ENCODE measurements around the gene DOHH. TPM values are rescaled to one million over a fixed set of nuclear protein-coding genes. Genes with fewer than 3 reads are reported as not detected.

Gene DOHH
- total and polyA plus RNA-seq, 2 donors (not counting 3 experiments of a cell fraction or from before 2014, with no cell fraction given), result 8.7 to 15.2 TPM

GRCh38 chr19:3548606-3549005 lies 48.1 kb upstream of the DOHH start:
- FAIRE-seq, result no peak
- dilution Hi-C loops (cut with MboI; ENCODE audit: extremely low pct_ligation_motif_present, low sequenced_read_pairs), result no loop called here

More at GRCh38 chr19:3548606-3549005, 48.1 kb upstream of the DOHH start:
- no peak overlapping the region for H3K4me2 ChIP-seq (ENCODE audit: insufficient read depth, low read length)
- H3K4me1 ChIP-seq (ENCODE audit: control insufficient read depth, extremely low read depth, insufficient read depth, low read length), result peaks cover 7% of the 10 kb centered on the region
- no TSS peak for BruUV-seq (replicated peaks)
- no peak overlapping the region for H2AFZ ChIP-seq (ENCODE audit: low read depth, low read length)
- no peaks in the 10 kb centered on the region for H4K20me1 ChIP-seq (replicated peaks; ENCODE audit: control insufficient read depth, extremely low read depth, insufficient read depth, low read length)
- no peak overlapping the region for H3K27ac ChIP-seq (ENCODE audit: insufficient read depth, low read depth, low read length)
- no peak for DNase-seq (ENCODE audit: low read depth, low spot score)
- peaks cover 2 to 10% of the 10 kb centered on the region in 2 experiments for H3K36me3 ChIP-seq (ENCODE audit: control insufficient read depth in 2 of 2, extremely low read depth in 1 of 2, insufficient read depth in 2 of 2, low read length in 2 of 2)
- H3K9ac ChIP-seq (replicated peaks; ENCODE audit: extremely low read depth, insufficient read depth, low read length), result no peak overlapping the region
- TF ChIP-seq, protein P1, sequence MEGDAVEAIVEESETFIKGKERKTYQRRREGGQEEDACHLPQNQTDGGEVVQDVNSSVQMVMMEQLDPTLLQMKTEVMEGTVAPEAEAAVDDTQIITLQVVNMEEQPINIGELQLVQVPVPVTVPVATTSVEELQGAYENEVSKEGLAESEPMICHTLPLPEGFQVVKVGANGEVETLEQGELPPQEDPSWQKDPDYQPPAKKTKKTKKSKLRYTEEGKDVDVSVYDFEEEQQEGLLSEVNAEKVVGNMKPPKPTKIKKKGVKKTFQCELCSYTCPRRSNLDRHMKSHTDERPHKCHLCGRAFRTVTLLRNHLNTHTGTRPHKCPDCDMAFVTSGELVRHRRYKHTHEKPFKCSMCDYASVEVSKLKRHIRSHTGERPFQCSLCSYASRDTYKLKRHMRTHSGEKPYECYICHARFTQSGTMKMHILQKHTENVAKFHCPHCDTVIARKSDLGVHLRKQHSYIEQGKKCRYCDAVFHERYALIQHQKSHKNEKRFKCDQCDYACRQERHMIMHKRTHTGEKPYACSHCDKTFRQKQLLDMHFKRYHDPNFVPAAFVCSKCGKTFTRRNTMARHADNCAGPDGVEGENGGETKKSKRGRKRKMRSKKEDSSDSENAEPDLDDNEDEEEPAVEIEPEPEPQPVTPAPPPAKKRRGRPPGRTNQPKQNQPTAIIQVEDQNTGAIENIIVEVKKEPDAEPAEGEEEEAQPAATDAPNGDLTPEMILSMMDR (IDR thresholded peaks at IDR 0.05; ENCODE audit: extremely low read depth in 1 of 2, insufficient read depth in 1 of 2, low read depth in 1 of 2, low read length in 2 of 2), result no peak
- TF ChIP-seq FOS (IDR thresholded peaks at IDR 0.05; ENCODE audit: borderline replicate concordance, insufficient read depth, low read length) (no peak), MYC (IDR thresholded peaks at IDR 0.05; ENCODE audit: low read depth, low read length) (no peak), POLR2A (IDR thresholded peaks at IDR 0.05; ENCODE audit: low read depth, low read length) (no peak), EZH2 (IDR thresholded peaks at IDR 0.05; ENCODE audit: borderline replicate concordance, low read depth, low read length, severe bottlenecking) (no peak), GATA2 (IDR thresholded peaks at IDR 0.05; ENCODE audit: insufficient read depth, insufficient read length, low read depth, low read length) (no peak), JUN (IDR thresholded peaks at IDR 0.05; ENCODE audit: borderline replicate concordance, insufficient read depth, insufficient read length, low read depth) (no peak)
- TF ChIP-seq, protein P2, sequence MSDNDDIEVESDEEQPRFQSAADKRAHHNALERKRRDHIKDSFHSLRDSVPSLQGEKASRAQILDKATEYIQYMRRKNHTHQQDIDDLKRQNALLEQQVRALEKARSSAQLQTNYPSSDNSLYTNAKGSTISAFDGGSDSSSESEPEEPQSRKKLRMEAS (IDR thresholded peaks at IDR 0.05; ENCODE audit: insufficient read depth, insufficient read length), result no peak
- H3K9me3 ChIP-seq (replicated peaks; ENCODE audit: control insufficient read depth, insufficient read depth, low read length), result no peaks in the 10 kb centered on the region
- intact Hi-C loops (cut with micrococcal nuclease), result no loop called here
- CTCF ChIA-PET, result interaction anchor here (0.8 to 3.5 kb wide), 2 partner anchors 11 to 27 kb away, joined by 3 to 12 read pairs; no protein-coding TSS in a partner anchor
- no peaks in the 10 kb centered on the region for H3K27me3 ChIP-seq (ENCODE audit: control insufficient read depth in 2 of 2, insufficient read depth in 2 of 2, low read length in 2 of 2)
- no peaks in the 10 kb centered on the region for H3K9me1 ChIP-seq (replicated peaks; ENCODE audit: control insufficient read depth, extremely low read depth, insufficient read depth, low read length)
- POLR2A ChIA-PET, result no interaction called here
- H3K4me3 ChIP-seq (replicated peaks in 1 of 3; ENCODE audit: insufficient read depth in 1 of 3, low read depth in 1 of 3, low read length in 3 of 3), result no peak overlapping the region
- peaks cover 11% of the 10 kb centered on the region for H3K79me2 ChIP-seq (ENCODE audit: control insufficient read depth, insufficient read depth, low read length)

All from endothelial cell of umbilical vein (primary cell).